HG03196 (cell line): Measurements from ENCODE around the gene IQGAP2.

Experiments
- ATAC-seq: cut with Tn5 transposase; IDR thresholded peaks from one replicate; pipeline ENCODE4 v1.9.1; 2021; ENCODE audit not compliant: unreplicated experiment

IQGAP2 gene

DNA sequence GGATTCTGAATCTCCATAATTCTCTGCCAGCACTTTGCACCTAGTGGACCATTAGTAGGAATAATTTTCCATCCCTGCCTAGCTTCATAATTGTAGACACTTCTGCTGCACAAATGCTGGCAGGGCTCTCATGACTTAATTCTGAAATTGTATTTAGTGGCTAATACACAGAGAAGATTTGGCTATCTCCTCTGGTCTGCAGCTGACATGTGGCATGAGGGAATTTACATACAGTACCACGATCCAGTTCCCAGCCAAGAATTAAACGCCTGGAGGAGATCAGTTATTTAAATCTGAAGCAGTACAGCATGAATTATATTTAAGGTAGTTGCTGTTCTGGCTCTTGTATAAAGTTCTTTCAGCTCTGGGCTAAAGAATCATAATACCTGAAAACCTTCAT lies 46.5 kb downstream of the IQGAP2 start:
- ATAC-seq = no peak

DNA sequence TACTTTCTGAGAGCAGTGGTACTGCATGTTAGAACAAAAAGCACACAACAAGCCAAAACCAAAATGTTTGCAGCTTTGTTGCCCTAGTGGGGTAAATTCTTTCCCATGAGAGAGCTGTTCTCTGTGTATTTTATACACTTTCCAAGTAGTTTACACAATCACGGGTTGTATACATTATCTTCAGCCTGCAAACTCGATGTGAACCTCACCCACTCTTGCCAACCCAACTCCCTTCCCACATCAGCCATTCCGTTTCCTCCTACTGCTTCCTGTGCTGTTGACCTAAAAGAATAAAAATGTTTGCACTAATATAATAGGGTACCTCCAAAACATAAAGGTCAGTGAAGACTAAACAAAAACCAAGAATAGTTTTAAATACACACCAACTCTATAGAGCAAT lies 47.0 kb downstream of the IQGAP2 start:
- no peak for ATAC-seq

DNA sequence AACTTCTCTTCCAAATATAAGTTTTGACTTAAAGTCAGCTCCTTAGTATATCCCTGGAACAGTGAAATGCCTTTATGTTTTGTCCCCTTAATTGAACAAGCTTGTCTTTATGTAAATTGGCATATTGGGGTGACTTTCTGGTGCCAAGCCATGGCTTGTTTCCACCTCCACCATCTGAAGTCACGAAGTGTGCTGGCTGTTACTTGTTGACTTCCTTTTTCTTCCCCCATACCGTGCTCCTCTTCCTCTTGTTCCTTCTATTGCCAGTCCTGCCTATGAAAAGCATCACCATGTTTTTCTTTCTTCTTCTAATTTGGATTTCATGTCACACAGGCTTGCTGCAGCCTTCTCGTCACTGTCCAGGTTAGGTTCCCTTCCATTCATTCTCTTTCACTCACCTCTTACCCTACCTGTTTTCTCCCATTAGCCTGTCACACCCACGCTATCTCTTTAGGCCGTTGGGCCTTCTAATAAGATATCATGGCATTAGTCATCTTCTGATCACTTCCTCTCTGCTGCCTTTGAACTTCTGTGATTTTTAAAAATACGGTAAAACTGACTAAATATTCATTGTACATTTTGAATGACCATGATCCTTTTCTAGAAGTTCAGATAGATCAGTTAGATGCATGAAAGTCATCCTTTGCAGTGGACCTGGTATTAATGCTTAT lies 48.1 kb downstream of the IQGAP2 start:
- no peak for ATAC-seq

DNA sequence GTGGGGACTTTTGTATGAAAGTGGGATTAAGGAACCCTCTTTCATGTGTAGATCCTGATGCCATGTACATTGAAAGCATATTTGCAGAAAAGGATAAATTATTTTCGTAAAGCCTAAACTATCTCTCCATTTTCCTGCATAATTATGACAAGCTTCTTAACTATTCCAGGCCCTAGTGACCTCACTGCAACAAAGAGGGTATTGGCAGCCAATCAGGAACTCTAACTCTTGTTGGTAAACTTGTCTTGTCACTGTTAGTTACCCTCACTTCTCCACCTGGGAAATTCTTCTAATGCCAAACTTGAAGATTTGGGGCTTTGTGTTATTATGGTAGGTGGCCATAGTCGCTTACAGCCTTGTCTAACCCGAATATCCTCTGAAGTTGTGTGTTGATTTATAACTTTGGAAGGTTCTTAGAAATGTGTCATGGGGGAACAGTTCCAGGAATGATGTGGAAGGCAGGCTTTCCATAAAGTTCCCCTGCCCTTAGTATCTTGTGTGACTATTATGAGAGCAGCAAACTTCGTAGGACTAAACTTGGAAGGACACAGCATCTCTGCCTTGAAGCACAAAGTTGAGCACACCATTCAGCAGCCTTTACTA lies 52.5 kb downstream of the IQGAP2 start:
- no peak for ATAC-seq

DNA sequence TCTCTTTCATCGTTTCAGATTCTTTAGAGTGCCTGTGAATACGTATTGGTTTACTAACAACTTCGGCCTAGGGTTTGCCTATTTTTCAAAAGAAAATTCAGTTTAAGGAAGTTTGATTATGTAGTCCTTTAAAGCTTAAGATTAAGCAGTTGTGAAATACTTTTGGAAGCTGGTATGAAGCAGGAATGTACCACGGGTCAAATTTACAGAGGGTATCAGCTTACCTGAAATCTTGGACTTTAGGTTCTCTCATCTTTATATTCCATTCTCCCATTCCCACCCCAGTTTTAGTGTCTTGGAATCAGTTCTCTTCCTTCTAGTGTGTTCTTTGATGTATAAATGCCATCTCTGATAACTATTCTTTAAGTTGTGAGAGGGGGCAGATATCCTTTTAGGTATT lies 53.2 kb downstream of the IQGAP2 start:
- no peak for ATAC-seq

DNA sequence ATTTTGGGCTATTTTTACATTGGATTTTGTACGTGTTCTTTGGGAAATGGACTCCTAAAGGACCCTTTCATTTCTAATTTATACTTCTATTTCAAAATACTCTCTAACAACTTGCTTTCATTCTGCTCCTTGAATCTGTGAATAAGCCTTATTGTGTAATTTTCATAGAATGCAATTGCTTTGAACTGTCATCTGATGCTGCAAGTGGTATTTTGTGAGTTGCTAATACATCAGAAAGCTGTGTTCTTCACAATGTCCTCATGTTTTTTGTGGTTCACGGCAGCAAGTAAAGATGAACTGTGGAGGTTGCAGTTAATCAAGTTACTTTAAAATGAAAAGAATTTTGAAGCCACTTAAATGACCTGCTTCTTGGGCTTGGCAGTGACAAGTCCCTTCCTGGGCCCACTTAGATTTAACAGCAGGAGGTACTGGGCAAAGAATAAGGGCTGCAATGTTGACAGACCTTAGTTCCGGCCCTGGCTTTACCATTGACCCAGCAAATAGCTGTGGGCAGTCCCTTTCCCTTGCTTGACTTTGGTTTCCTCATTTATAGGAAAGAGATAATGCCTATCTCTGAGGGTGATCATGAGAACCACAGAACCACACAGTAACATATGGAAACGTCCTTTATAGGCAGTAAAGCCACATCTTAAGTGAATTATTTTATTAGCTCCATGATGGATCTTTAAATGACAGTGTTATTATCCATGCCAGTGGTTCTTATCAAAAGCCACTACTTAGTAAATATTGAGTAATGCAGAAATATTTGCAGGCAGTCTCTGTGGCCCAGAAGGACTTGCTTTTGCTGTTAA lies 54.8 kb downstream of the IQGAP2 start:
- ATAC-seq = no peak

DNA sequence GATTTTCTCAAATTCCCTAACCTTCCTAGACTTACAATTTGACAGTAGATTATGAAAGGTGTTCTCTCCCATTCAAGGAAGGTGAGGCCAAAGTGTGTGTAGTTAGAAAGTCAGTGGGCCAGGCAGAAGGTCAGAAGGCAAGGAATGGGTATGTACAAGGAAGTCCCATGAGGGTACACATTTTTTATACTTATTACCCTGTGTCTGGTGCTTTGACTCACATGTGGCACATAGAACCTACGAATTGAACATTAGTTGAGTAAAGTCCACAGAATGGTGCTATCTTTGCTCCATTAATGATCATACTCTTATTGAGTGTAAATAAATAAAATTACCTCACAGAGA lies 55.4 kb downstream of the IQGAP2 start:
- no peak for ATAC-seq

DNA sequence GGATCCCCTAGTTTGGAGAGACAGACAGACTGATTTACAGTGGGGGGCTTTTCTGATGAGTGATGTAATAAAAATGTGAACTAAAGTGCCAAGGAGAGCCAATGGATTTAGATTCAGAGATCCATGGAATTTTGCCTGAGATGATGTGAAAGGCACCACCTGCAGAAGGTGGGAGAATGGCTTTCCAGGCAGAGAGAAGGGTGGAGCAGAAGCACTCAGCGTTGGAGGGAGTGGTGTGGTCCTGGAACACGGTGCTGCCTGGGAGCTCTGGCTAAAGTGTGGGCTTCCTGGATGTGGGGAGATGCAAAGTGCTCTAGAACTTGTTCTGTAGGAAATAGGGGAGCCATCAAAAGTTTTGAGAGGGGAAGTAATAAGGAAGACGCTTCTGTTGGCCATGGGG lies 57.0 kb downstream of the IQGAP2 start:
- ATAC-seq = no peak

DNA sequence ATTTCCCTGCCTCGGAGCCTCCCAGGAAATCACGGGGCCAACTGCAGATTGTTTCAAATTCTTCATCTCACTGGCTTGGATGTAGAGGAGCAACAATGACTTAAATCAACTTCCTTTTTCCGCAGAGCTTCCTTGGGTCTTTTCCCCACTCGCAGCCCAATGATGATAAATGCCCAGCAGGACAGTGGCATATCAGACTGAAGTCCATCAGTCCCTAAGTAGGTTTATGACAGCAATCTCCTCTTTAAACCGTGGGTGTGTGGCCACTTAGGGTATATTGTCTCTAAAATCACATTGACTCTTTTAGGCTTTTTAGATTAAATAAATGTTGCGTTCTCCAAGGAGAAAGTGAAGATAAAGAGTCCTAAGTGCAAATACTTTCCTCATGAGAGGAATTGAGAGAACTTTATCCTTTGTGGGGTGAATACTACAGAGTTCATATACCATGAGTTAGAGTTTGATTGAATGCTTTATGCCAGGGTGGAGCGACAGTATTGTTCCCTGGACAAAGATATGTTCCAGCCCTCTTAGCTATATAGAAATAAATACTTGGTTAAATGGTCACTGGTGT lies 59.1 kb downstream of the IQGAP2 start:
- ATAC-seq = no peak

DNA sequence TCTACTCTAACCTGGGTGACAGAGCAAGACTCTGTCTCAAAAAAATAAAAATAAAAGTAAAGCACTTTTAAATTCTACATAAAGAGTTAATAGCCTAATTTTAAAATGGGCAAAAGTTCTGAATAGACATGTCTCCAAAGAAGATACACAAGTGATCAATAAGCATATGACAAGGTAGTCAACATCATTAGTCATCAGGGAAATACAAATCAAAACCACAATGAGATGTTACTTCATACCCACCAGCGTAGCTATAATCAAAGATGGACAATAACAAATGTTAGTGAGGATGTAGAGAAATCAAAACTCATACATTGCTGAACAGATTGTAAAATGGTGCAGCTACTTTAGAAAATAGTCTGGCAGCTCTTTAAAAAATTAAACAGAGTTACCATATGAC lies 64.1 kb downstream of the IQGAP2 start:
- ATAC-seq = no peak

DNA sequence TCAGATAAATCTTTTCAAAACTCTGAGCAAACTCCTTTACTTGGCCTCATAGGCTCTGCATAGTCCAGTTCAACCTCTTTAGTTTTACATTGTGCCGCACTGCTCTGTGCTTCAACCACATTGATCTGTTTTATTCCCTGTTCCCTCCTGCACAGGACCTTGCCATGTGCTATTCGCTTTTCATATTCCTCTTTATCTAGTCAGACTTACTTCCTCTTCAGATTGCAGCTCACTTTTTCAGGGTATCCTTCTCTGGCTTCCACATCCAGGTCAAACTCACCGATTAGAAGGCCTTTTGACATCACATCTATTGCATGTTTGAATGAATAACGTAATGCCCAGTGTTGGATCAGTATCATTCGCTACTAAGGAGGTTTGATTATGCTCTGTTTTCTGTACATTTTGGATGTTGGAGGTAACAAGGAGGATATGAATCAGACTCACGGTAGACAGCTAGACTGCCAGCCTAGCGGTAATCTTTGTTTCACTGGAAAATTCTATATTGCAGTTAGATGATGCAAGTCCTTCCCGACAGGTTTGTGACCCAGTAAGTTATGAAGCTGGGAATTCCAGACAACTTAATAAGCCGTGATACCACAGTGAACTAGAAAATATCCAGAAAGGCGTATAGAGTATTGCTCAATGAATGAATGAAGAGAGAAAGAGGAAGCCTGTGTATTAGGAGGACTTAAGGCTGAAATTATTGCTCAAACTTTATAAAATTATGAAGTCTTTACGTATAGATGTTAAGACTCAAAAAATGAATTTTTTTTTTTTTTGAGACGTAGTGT lies 65.7 kb downstream of the IQGAP2 start:
- no peak for ATAC-seq

DNA sequence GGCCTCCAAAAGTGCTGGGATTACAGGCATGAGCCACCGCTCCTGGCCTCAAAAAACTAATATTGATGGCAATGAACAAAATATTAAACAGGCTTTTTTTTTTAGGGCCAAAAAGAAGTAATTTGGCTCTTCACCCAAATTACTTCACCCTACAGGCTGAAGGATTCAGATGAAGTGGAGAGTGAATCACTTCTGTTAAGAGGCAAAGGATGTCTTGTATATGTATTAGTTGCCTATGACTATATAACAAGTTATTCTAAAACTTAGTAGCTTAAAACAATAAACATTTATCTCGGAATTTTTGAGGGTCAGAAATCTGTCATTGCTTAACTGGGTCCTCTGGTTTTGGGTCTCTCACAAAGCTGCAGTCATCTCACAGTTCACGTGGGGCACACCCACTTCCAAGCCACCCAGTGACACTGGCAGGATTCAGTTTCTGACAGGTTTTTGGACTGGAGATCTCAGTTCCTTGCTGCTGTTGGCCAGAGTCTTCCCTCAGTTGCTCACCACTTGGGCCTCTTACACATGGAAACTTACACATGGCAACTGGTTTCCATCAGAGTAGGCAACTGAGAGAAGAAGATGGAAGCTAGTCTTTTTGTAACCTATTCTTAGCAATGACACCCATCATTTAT lies 66.7 kb downstream of the IQGAP2 start:
- ATAC-seq = no peak

DNA sequence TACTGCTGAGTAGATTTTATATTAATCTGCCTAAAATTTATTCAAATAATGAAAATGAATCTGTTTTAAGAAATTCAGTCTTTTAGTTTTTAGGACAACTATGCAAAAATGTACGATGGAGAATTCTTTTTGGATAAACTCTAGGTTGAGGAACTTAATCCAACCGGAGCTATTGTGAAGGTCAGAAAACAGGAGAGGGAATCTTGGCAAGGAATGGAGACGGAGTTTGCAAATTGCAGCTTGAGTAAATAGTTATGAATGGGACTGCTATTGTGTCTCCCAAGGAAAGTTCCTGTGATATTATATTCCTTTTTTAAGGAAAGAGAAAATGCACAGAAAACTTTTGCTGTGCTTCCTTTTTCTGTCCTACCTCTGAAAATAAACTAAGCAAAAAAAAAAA lies 67.9 kb downstream of the IQGAP2 start:
- no peak for ATAC-seq

DNA sequence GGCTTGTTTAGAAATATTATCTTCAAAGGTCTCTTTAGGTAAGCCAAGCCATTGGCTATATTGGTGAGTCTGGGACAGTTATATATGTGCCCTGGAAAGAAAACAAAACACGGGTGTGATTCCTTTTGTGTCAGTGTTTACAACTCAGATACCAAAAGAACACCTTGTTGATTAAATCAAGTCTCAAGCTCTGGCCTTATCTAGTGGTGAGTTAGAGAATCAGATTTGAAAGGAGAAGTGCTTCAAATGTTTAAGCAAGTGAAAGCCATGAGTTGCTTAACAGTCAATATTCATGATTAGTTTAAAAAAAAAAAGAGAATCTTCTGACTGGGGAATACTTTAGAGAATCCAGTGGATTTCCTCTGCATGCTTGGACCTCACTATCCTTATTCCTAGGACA lies 68.3 kb downstream of the IQGAP2 start:
- no peak for ATAC-seq

DNA sequence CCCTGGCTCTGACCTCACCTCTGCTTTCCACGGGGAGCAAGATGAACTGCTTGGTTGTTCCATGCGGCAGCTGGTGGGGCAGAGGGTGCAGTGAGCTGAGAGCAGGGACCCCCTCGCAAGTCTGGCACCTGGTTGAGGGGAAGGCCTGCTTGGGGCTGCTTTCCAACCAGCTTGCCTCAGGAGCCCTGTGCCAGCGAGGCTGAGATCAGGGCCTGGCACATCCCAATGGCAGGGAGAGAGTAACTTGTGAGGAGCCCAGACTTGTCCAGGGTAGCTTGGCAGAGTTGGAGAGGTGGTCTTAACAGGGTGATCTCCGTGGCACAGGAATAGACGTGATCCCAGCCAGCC lies 68.9 kb downstream of the IQGAP2 start:
- ATAC-seq = no peak

DNA sequence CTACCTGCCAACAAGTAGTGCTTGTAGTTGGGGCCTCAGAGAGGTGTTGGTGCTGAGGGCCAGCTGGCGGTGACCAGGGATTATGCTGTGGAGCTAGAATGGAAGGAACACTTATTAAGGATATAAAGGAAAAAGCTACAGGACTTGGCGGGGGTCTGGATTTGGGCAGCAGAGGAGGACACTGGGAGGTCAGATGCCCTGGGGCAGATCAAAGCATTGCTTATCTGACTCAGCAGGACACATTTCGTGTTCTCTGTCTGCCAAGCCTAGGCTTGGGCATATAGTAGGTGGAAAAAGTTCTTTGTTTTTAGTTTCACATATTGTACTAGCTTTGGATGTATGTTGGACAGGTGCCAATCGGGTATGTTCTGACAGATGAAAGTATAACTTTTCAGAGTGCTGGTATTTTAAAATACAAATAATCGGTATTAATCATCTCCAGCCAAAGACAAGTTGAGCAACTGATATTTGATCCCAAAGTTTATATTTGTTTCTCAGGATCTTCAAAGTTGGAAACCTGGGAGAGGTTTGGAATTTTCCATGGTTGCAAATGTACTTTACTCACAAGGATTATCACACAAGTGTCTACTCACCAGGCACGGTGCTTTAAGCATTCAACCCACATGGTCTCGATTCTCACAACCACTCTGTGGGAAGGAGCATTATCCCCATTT lies 69.4 kb downstream of the IQGAP2 start:
- no peak for ATAC-seq

DNA sequence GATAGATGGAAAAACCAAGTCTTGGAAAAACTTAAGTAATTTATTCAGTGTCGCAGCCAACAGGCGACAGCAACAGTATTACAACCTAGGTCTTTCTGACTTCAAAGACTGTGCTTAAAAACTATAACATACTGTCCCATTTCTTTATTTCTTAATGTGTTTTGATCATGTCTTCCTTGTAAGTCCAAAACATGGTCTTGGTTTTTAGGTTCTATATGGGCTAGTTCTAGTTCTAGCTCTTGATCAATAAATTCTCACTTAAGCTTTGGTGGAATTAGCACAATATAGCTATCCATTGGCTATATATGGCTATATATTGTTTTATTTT lies 69.9 kb downstream of the IQGAP2 start:
- ATAC-seq = no peak

DNA sequence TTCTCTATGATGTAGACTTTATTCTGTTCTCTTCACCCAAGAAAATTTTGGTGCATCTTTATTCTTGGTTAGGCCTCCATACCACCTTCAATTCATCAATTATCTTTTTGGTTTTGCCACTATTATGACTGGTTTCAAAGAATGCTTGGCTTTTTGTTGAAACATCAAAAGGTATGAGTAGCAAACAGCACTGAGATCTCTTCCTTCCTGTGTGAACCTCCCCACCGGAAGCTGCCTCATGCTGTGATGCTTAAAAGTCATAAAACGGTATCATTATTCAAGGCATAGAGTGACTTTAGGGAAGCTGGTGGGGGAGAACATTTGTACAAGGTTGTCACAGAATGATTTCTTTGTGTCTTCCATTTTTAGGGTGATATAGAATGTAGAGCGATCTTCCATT lies 70.6 kb downstream of the IQGAP2 start:
- no peak for ATAC-seq

DNA sequence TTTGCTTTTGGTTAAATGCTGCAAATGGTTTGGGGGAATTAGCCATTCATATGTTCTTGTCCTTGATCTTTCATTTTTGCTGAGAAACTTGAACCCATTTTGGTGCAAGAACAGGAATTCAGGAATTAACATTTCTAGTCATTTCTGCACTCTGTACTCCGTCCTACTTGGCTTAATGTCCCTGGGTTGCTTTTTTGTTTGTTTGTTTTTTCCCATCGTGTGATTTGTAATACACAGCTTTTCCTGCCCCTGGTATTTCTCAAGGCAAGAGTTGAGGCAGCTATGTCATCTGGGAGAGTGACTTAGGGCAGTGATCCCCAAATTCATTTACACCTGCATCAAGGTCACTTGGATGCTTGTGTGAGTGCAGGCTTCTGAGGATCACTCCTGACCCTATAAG lies 71.3 kb downstream of the IQGAP2 start:
- no peak for ATAC-seq

DNA sequence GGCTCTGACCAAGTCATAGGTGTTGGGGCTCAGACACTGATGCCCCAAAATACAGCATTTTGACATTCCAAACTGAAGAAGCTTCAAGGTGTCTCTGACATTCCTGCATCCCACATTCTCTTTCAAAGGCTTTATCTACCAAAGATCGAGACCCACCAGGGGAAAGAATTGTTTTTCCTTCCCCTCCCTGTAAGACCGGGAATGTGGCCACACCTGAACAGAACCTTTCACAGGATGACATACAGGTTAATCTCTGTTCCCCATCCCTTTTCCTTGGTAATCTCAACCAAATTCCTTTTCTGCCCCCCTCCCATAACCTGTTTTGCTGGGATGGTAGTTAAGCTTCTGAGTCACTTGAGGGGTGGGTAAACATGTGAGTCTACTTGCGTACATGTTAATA lies 72.3 kb downstream of the IQGAP2 start:
- no peak for ATAC-seq

DNA sequence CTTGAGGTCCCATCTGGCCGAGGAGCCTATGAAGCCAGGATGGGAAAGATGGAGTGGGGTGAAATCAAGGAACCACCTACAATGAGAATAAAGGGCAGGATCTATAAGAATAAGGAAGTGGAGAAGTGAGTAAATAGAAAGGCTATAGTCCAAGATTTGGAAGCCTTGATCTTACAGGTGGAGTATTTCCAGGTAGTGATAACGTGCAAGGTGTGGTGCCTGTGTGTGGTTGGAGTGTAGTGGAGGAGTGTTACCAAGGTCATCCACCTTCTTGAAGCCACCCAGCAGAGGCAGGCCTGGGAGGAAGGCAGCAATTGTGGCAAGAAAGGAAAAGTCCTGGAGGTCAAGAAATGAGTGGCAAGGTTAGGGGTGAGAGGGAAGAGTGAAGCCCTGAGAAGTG lies 72.9 kb downstream of the IQGAP2 start:
- ATAC-seq = no peak
